ENCODE results near the gene TSHZ2.

DNA sequence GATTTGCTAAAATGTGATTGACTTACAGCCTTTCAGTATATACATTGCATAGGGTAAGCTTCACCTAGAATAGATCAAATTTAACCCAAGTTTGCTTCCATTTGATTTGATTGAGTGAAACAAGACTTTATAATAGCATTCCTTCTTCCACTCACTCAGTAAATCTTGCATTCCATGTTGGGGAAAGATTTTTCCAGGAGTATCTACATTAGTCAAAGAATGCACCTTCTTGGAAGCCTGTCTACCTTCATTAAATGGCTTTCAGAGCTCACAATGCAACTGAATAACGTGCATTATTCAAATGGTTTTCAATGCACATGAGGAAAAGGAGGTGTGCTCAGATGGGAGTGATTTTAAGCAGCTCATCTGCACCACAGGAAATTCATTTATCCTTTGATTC is 38.3 kb upstream of the TSHZ2 start:
- TF ChIP-seq, protein P1, sequence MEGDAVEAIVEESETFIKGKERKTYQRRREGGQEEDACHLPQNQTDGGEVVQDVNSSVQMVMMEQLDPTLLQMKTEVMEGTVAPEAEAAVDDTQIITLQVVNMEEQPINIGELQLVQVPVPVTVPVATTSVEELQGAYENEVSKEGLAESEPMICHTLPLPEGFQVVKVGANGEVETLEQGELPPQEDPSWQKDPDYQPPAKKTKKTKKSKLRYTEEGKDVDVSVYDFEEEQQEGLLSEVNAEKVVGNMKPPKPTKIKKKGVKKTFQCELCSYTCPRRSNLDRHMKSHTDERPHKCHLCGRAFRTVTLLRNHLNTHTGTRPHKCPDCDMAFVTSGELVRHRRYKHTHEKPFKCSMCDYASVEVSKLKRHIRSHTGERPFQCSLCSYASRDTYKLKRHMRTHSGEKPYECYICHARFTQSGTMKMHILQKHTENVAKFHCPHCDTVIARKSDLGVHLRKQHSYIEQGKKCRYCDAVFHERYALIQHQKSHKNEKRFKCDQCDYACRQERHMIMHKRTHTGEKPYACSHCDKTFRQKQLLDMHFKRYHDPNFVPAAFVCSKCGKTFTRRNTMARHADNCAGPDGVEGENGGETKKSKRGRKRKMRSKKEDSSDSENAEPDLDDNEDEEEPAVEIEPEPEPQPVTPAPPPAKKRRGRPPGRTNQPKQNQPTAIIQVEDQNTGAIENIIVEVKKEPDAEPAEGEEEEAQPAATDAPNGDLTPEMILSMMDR (IDR thresholded peaks at IDR 0.05): no peak
- TF ChIP-seq POLR2A (IDR thresholded peaks at IDR 0.05): no peak

Data from testis (tissue), 2 donors.